GM23338 (cell line): ENCODE measurements around the gene CACNG3.

Source experiments
- CREB1 ChIP-seq: fragments of 250-450 bp; sonication (Bioruptor Pico); IDR thresholded peaks from 2 replicates; pipeline ENCODE4 v1.5.0; 2020; ENCODE audit warnings: low read depth, mild to moderate bottlenecking, moderate library complexity
- CTCF ChIP-seq, 2 experiments: fragments of 200-600 bp in 1 of 2; sonication (generic) in 1 of 2; conservative IDR thresholded peaks; 2 replicates each; pipeline versions ENCODE4 v1.5.1 to v1.6.1; 2016 to 2017; ENCODE audit warnings: antibody characterized with exemption in 2 of 2, low read depth in 2 of 2, mild to moderate bottlenecking in 2 of 2, moderate library complexity in 1 of 2
- ETS1 ChIP-seq: IDR thresholded peaks from 2 replicates; pipeline ENCODE4 v1.6.1; 2016; ENCODE audit warnings: antibody characterized with exemption
- EZH2 ChIP-seq: fragments of 200-600 bp; sonication (generic); IDR thresholded peaks from one replicate; pipeline ENCODE4 v1.8.0; 2017; ENCODE audit warnings: antibody characterized with exemption, mild to moderate bottlenecking, low read depth; ENCODE audit not compliant: unreplicated experiment
- EZH2phosphoT487 ChIP-seq: fragments of 200-600 bp; sonication (generic); IDR thresholded peaks from one replicate; pipeline ENCODE4 v1.8.1; 2018; ENCODE audit warnings: antibody characterized with exemption; ENCODE audit not compliant: unreplicated experiment
- JUNB ChIP-seq: IDR thresholded peaks from one replicate; pipeline ENCODE4 v1.6.1; 2016; ENCODE audit warnings: antibody characterized with exemption; ENCODE audit not compliant: unreplicated experiment
- NANOG ChIP-seq: IDR thresholded peaks from 2 replicates; pipeline ENCODE4 v1.6.1; 2016; ENCODE audit warnings: antibody characterized with exemption, borderline replicate concordance
- POLR2AphosphoS5 ChIP-seq: IDR thresholded peaks from 2 replicates; pipeline ENCODE4 v1.6.1; 2016; ENCODE audit warnings: antibody characterized with exemption, low read depth
- STAT1 ChIP-seq: IDR thresholded peaks from one replicate; pipeline ENCODE4 v1.6.1; 2016; ENCODE audit warnings: antibody characterized with exemption; ENCODE audit not compliant: unreplicated experiment
- ZNF114 ChIP-seq: fragments of 250-450 bp; sonication (Bioruptor Pico); IDR thresholded peaks from 2 replicates; pipeline ENCODE4 v1.5.0; 2020; ENCODE audit warnings: mild to moderate bottlenecking, moderate library complexity
- ZNF462 ChIP-seq: fragments of 250-450 bp; sonication (Bioruptor Pico); IDR thresholded peaks from 2 replicates; pipeline ENCODE4 v1.5.0; 2020; ENCODE audit warnings: mild to moderate bottlenecking, moderate library complexity
- TF ChIP-seq, protein P1 (sequence below): IDR thresholded peaks from one replicate; pipeline ENCODE4 v1.6.1; 2018; ENCODE audit warnings: antibody characterized with exemption; ENCODE audit not compliant: unreplicated experiment

DNA sequence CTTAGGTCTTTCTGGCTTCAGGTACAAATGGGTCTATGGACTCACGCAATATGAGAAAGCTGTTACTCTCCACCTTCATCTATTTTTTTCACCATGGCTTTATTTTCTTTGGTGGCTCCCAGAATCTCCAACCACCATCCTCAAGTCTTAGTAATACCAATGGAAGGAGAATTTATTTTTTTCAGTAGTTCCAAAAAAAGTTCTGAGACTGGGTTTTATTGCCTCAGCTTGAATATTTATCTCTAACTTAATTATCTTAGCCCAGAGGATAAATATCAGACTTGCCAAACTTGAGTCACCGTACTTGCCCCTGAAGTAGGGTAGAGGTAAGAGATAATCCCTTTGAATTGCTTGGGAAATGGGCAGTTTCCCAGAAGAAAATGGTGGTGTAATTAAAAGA is 23.2 kb upstream of the CACNG3 start:
- no peak for TF ChIP-seq EZH2
- TF ChIP-seq CTCF (conservative IDR thresholded peaks at IDR 0.05; ENCODE audit: low read depth in 2 of 2), result no peak
- TF ChIP-seq, protein P1, sequence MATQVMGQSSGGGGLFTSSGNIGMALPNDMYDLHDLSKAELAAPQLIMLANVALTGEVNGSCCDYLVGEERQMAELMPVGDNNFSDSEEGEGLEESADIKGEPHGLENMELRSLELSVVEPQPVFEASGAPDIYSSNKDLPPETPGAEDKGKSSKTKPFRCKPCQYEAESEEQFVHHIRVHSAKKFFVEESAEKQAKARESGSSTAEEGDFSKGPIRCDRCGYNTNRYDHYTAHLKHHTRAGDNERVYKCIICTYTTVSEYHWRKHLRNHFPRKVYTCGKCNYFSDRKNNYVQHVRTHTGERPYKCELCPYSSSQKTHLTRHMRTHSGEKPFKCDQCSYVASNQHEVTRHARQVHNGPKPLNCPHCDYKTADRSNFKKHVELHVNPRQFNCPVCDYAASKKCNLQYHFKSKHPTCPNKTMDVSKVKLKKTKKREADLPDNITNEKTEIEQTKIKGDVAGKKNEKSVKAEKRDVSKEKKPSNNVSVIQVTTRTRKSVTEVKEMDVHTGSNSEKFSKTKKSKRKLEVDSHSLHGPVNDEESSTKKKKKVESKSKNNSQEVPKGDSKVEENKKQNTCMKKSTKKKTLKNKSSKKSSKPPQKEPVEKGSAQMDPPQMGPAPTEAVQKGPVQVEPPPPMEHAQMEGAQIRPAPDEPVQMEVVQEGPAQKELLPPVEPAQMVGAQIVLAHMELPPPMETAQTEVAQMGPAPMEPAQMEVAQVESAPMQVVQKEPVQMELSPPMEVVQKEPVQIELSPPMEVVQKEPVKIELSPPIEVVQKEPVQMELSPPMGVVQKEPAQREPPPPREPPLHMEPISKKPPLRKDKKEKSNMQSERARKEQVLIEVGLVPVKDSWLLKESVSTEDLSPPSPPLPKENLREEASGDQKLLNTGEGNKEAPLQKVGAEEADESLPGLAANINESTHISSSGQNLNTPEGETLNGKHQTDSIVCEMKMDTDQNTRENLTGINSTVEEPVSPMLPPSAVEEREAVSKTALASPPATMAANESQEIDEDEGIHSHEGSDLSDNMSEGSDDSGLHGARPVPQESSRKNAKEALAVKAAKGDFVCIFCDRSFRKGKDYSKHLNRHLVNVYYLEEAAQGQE, result no peak
- no peak for TF ChIP-seq POLR2AphosphoS5
- no peak for TF ChIP-seq JUNB
- no peak for TF ChIP-seq CREB1 (CRISPR knock-in tag)
- no peak for TF ChIP-seq ETS1
- no peak for TF ChIP-seq ZNF114 (CRISPR knock-in tag)
- TF ChIP-seq EZH2phosphoT487, result no peak
- no peak for TF ChIP-seq ZNF462 (CRISPR knock-in tag)
- TF ChIP-seq STAT1, result no peak
- TF ChIP-seq NANOG, result no peak
